ENCODE results near the gene TOGARAM2. TPM values are rescaled to one million over a fixed set of nuclear protein-coding genes. Genes with fewer than 3 reads are reported as not detected.

The TOGARAM2 gene
- total RNA-seq, 1 donor from 2014 or later, result not detected

DNA sequence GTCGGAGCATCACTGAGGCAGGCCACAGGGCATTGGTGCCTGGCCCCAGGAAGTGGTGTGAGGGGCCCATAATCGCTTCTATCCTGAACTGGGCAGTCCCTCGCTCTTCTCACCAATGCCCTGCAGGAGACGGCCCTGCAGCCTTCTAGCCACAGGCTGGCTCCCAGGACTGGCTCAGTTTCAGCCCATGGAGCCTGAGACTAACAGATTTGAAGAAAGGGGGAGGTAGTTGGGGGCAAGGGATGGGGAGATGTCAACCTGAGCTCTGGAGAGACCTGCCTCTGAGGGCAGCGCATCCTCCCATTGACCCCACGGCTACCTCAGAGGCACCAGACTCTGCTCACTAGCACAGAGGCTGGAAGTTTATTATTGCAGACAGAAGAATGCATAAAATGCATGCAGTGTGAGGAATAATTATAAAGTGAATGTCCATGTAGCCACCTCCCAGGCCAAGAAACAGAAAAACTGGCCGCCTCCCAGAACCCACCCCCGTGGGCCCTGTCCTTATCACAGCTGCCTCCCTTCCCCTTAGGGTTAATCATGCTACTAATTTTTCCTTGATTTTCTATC is 1.4 kb downstream of the TOGARAM2 start:
- no peak overlapping the region for H3K4me3 ChIP-seq (ENCODE audit: low read depth, low read length)
- H3K27me3 ChIP-seq (ENCODE audit: control insufficient read depth, insufficient read depth, low read length), result no peaks in the 10 kb centered on the region
- no peaks in the 10 kb centered on the region for H3K36me3 ChIP-seq (ENCODE audit: control insufficient read depth, insufficient read depth, low read length)
- no peak for DNase-seq (ENCODE audit: low read depth)
- TF ChIP-seq CTCF (IDR thresholded peaks at IDR 0.05; ENCODE audit: insufficient read depth, low read length, poor library complexity, severe bottlenecking), result no peak

DNA sequence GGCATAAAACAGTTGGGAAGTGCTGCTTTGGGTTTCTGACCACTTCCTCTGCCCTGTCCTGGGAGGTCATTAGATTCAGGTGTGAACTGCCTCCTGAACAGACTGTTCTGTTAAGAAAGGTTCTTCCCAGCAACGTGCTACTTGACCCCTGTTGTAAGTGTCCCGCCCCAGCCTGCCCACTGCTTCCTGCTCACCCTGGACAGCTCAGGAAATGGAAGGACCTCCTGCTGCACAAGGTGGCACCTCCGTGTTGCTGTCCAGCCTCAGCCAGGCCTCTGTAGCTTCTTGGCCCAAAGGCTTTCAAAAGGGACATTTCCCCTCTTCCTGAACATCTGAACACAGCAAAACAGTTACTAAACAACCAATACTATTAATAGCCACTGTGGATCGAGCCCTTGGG is 5.3 kb downstream of the TOGARAM2 start:
- no peaks in the 10 kb centered on the region for H3K27me3 ChIP-seq (ENCODE audit: control insufficient read depth, insufficient read depth, low read length)
- no peak for TF ChIP-seq CTCF (IDR thresholded peaks at IDR 0.05; ENCODE audit: insufficient read depth, low read length, poor library complexity, severe bottlenecking)
- H3K36me3 ChIP-seq (ENCODE audit: control insufficient read depth, insufficient read depth, low read length), result no peaks in the 10 kb centered on the region
- no peak overlapping the region for H3K4me3 ChIP-seq (ENCODE audit: low read depth, low read length)
- DNase-seq (ENCODE audit: low read depth), result no peak

GRCh38 chr2:28989973-28990372 is 8.9 kb downstream of the TOGARAM2 start:
- Histone ChIP-seq H3K27me3 (ENCODE audit: control insufficient read depth, insufficient read depth, low read length) (no peaks in the 10 kb centered on the region), H3K4me3 (ENCODE audit: low read depth, low read length) (no peak overlapping the region), H3K36me3 (ENCODE audit: control insufficient read depth, insufficient read depth, low read length) (no peaks in the 10 kb centered on the region)
- TF ChIP-seq CTCF (IDR thresholded peaks at IDR 0.05; ENCODE audit: insufficient read depth, low read length, poor library complexity, severe bottlenecking), result no peak
- DNase-seq (ENCODE audit: low read depth), result no peak

DNA sequence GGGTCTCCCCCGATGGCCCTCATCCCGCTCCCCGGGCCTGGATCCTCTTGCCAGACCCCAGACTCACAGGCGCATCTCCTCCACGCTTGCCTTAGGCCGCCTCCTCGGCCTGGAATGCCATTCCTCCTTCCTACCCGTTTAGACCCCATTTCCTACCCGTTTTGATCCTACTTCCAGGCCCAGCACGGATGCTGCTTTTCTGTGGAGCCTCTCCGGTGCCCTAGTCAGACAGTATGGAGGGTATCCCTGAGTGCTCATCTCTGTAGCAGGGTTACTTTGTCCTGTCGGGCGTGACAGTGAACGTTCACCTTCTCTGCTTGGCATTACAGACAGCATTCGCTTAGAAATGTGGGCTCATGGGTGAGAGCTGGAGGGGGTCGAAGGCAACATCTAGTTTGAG is 9.3 kb downstream of the TOGARAM2 start:
- no peak for DNase-seq (ENCODE audit: low read depth)
- H3K27me3 ChIP-seq (ENCODE audit: control insufficient read depth, insufficient read depth, low read length), result no peaks in the 10 kb centered on the region
- TF ChIP-seq CTCF (IDR thresholded peaks at IDR 0.05; ENCODE audit: insufficient read depth, low read length, poor library complexity, severe bottlenecking), result no peak
- no peak overlapping the region for H3K4me3 ChIP-seq (ENCODE audit: low read depth, low read length)
- no peaks in the 10 kb centered on the region for H3K36me3 ChIP-seq (ENCODE audit: control insufficient read depth, insufficient read depth, low read length)

DNA sequence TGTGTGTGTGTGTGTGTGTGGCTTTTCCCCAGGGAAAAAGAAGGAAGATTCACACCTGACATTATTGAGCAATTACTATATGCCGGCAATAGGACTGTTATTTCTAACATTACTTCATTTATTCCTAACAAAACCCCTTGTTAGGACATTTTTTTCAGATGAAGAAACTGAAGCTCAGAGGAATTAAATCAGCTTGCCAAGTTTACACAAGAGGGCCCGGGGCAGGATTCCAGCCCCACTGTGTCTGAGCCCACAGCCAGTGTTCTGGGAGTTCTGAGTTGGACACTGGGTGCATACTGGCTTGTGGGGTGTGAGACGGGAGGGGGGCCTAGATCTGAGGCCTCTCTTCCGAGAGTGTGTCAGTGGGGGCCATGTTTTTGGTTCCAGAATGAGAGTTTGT is 9.9 kb downstream of the TOGARAM2 start:
- Histone ChIP-seq H3K36me3 (ENCODE audit: control insufficient read depth, insufficient read depth, low read length) (no peaks in the 10 kb centered on the region), H3K4me3 (ENCODE audit: low read depth, low read length) (no peak overlapping the region), H3K27me3 (ENCODE audit: control insufficient read depth, insufficient read depth, low read length) (no peaks in the 10 kb centered on the region)
- TF ChIP-seq CTCF (IDR thresholded peaks at IDR 0.05; ENCODE audit: insufficient read depth, low read length, poor library complexity, severe bottlenecking), result no peak
- DNase-seq (ENCODE audit: low read depth), result no peak

DNA sequence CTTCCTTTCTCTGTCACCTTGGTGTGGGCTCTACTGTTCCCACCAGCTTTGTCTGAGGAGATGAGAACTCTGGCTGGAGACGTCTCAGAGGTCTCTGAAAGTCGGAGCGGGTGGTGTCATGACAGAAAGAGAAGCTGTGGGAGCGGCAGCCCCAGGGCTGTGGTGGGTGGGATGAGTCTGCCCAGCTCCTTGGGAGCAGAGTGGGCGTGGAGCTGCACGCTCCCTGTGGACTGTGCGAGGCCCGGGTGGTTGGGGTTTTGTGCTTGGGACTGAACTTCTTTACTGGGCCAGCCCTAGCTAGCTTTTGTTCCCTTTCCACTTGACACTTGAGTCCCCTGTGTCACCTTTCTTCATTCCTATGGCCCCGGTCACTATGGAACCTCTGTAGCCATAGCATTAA is 10.4 kb downstream of the TOGARAM2 start:
- H3K4me3 ChIP-seq (ENCODE audit: low read depth, low read length), result no peak overlapping the region
- H3K27me3 ChIP-seq (ENCODE audit: control insufficient read depth, insufficient read depth, low read length), result no peaks in the 10 kb centered on the region
- no peak for TF ChIP-seq CTCF (IDR thresholded peaks at IDR 0.05; ENCODE audit: insufficient read depth, low read length, poor library complexity, severe bottlenecking)
- no peaks in the 10 kb centered on the region for H3K36me3 ChIP-seq (ENCODE audit: control insufficient read depth, insufficient read depth, low read length)
- DNase-seq (ENCODE audit: low read depth), result no peak

All from kidney epithelial cell (primary cell).